ENCODE measurements around the gene ZFP14.

Gene ZFP14

DNA sequence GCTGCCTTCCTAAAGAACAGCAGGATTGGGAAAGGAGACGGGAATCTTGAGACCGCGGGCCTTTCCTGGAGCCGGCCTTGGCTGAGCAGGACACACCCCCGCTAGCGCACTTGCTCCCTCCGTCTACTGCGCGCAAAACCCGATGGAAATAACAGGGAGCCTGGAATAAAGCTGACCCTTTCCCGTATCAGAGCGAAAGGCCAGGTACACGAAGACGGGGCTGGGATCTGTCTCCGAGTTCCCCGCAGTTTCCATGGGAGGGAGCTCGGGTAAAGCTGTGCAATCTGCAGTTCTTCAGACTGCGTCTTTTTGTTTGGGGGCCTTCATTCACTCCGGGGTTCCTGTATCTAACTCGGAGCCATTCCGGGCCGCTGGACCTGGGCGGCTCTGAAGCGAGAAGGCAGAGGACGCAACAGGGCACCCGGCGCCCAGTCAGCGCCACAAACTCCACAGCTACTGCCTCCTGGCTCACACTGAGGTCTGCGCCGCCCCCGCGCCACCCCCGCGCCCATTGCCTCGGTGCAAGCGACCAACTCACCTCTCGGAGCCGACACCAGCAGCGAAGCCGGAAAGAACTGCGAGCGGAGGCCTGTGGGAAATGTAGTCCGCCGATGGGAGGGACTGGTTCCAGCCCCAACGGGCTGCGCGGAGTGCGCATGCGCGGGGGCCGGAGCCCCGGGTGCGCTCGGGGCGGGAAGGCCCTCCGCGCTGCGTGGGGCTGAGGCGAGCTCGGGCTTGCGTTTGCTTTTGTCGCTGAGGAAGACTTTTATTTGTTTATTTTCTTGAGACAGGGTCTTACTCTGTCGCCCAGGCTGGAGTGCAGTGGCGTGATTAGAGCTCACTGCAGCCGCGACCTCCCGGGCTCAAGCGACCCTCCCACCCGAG, at the start of gene ZFP14:
ZFP14 (minus strand) TSS at position 577 of the 885 bp plus-strand sequence. CDS start 11,309 bp downstream, outside the sequence.
- DNase-seq (ENCODE audit: low spot score): peak; percentile 94

GRCh38 chr19:36423925-36424324, 44.9 kb upstream of the ZFP14 start:
- no peak for DNase-seq (ENCODE audit: low spot score)

DNA sequence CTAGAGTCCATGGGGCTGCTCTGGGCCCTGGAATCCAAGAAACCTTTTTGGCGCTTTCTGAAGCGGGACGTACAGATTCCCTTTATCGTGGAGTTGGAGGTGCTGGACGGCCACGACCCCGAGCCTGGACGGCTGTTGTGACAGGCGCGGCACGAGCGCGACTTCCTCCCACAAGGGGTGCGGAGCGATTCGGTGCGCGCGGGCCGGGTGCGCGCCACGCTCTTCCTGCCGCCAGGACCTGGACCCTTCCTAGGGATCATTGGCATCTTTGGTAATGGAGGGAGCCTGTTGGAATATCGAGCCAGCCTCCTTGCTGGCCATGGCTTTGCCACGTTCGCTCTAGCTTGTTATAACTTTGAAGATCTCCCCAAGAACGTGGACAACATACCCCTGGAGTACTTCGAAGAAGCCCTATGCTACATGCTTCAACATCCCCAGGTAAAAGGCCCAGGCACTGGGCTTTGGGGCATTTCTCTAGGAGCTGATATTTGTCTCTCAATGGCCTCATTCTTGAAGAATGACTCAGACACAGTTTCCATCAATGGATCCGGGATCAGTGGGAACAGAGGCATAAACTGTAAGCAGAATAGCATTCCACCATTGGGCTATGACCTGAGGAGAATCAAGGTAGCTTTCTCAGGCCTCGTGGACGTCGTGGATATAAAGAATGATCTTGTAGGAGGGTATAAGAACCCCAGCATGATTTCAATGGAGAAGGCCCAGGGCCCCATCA, 42.9 kb upstream of the ZFP14 start:
- DNase-seq (ENCODE audit: low spot score): no peak

DNA sequence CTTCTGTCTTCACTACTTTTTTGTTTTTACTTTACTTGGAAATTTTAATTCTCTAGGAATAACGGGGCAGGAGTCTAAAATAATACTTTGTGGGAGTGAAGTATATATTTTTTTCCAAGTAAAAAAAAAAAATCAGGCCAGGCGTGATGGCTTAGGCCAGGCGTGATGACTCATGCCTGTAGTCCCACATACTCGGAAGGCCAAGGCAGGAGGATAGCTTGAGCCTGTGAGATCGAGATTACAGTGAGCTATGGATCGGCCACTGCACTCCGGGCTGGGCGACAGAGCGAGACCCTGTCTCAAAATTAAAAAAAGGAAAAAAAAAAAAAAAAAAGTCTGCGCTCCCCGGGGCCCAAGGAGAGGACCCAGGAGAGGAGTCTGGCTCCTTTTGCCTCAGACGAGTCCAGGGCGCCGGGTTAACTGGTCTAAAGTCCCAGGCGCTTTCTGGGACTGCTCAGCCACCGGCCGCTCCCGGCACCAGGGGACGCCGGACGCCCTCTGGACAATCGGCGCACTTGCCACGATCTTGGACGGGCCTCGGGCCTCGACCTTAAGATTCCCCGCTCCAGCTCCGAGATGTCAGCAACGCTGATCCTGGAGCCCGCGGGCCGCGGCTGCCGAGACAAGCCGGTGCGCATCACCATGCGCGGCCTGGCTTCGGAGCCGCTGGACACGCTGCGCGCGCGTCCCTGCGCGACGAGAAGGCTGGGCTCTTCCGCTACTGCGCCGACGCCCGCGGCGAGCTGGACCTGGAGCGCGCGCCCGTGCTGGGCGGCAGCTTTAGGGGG, 42.2 kb upstream of the ZFP14 start:
- DNase-seq (ENCODE audit: low spot score): no peak

DNA sequence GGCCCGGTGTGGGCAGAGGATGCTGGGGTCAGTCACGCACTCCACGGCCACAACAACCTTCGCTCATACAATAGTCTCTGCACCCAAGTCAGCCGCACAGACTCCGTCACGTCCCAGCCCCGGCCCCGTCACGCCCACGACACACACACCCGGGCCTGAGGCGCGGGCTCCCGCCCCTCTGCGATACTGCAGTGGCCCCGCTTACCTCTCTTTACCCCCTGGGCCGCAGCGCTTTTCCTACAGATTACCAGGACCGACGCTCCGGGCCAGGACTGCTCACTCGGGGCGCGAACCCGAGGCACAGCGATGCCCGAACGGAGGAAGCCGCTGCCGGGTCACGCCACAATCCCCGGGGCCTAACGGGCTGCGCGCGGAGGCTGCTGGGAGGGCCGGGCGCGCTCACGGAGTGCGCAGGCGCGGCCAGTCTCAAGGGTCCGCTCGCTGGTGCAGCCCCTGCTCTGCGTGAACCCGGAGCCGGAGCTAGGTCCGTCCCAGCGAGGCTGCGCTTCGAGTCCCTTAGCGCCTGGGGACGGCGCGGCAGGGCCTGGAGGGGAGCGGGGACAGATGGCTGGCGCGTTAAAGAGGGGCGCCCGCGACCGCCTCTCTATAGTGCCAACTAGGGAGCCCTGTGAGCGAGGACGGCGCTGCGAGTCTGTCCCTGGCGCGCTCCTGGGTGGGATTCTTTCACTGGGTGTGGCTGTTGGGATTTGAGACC, 39.4 kb upstream of the ZFP14 start, which contains the start of gene ZFP82:
ZFP82 (minus strand) TSS at position 358 of the 715 bp plus-strand sequence. CDS start 8,855 bp downstream, outside the sequence.
- DNase-seq (ENCODE audit: low spot score): peak; percentile 68

DNA sequence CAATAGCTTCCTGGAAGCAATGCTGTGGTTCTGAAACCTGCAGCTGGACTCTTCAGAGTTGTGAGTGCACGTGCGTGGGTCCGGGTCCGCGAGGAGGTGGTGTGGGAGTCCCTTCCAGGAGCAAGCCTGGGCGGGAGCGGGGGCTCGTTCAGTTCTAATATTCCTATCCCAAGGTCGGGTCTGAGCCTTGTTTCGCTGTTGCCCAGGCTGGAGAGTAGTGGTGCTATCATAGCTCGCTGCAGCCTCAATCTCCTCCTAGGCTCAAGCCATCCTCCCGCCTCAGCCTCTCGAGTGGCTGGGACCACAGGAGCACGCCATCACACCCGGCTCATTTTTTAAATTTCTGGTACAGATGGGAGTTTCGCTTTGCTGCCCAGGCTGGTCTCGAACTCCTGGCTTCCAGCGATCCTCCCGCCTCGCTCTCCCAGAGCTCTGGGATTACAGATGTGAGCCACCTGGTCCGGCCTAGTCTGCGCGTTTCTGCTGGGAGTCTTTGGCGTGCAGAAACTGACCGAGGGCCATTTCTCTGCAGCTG, 38.8 kb upstream of the ZFP14 start:
- DNase-seq (ENCODE audit: low spot score): no peak

DNA sequence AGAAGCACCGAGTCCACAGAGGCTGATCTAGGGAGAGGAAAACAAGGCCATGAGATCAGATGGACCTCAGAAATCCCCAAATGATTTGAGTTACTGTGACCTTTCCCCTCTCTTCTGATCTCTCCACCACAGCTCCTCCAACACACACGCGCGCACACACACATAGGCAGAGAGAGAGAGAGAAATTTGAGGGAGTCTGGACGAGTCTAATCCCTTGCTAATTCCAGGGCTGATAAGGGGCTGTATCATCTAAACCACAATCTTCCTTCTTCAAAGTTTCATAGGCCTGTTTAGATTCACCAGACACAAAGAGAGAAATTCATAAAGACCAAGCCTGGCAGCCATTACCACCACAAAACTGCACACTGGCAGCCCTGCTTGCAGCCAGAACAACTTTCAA, 30.8 kb upstream of the ZFP14 start:
- no peak for DNase-seq (ENCODE audit: low spot score)

- DNase-seq (ENCODE audit: low spot score): no peak
These were observed 29.1 kb upstream of the ZFP14 start for GRCh38 chr19:36408101-36408500.

- DNase-seq (ENCODE audit: low spot score): no peak
These were observed 25.5 kb upstream of the ZFP14 start for GRCh38 chr19:36404498-36404897.

DNA sequence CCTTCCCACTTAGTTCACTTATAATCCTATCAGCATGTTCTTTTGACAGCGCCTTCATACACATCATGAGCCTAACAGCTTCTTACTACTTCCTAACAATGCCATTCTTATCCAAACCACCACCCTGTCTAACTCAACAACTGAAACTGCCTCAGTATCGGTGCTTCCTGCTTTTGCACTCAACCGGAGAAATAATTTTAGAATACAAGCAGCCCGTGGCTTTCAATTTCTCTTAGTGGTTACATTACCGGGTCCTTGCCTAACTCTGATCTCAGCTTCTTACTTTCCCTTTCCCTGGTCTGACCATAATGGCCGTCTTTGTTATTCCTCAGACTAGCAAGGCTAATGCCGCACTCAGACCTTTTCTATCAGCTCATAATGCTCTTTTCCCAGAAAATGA, 22.5 kb upstream of the ZFP14 start:
- no peak for DNase-seq (ENCODE audit: low spot score)

DNA sequence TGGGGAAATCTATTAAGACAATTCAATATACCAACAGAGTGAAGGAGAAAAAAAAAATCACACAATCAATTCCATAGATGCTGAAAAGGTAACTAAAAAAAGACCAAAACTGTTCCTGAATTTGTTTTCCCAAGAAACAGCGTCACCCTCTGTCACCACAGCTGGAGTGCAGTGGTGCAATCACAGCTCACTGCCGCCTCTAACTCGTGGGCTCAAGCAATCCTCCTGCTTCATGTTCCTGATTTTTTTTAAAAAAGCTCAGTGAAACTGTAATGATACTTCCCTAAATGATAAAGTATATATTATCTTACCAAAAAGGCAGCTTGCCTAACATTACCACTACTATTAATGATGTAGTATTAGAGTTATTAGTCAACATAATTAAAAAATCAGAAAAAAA, 19.6 kb upstream of the ZFP14 start:
- no peak for DNase-seq (ENCODE audit: low spot score)

GRCh38 chr19:36392916-36393673, 14.1 kb upstream of the ZFP14 start:
- DNase-seq (ENCODE audit: low spot score): no peak

GRCh38 chr19:36379510-36379819, 464 bp upstream of the ZFP14 start:
- no peak for DNase-seq (ENCODE audit: low spot score)

- DNase-seq (ENCODE audit: low spot score): no peak
These were observed 1.3 kb downstream of the ZFP14 start for GRCh38 chr19:36377541-36378178.

DNA sequence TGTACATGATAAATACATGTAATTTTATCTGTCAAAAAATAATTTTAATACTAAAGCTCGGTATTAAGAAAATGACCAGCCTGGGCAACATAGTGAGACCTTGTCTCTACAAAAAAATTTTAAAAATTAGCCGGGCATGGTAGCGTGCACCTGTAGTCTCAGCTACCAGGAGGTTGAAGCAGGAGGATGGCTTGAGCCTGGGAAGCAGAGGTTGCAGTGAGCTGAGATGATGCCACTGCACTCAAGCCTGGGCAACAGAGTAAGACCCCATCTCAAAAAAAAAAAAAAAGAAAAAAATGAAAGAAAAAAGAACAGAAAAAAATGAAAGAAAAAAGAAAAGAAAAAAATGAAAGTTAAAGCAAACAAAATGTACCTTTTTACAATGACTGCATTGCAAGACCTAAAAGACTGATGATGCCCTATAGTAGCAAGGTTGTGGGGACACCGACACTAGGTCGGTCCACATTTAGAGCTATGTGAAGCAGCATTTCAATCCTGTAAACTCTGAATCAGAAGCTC, 5.3 kb downstream of the ZFP14 start:
- no peak for DNase-seq (ENCODE audit: low spot score)

- DNase-seq (ENCODE audit: low spot score): no peak
These were observed 7.1 kb downstream of the ZFP14 start for GRCh38 chr19:36371886-36372285.

GRCh38 chr19:36363845-36364244, 15.2 kb downstream of the ZFP14 start:
- no peak for DNase-seq (ENCODE audit: low spot score)

DNA sequence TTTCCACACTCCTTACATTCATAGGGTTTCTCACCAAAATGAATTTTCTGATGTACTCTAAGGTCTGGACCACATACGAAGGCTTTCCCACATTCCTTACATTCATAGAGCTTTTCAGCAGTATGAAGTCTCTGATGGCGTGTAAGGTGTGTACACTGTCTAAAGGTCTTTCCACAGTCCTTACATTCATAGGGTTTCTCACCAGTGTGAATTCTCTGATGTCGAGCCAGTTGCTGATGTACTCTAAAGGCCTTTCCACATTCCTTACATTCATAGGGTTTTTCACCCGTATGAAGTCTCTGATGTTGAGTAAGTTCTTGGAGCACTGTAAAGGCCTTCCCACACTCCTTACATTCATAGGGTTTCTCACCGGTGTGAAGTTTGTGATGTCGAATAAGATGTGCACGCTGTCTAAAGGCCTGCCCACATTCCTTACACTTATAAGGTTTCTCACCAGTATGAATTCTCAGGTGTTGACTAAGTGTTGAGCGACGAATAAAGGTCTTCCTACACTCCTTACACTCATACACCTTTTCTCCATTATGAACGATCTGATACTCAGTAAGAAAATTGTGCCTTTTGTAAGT, 38.1 kb downstream of the ZFP14 start:
- no peak for DNase-seq (ENCODE audit: low spot score)

DNA sequence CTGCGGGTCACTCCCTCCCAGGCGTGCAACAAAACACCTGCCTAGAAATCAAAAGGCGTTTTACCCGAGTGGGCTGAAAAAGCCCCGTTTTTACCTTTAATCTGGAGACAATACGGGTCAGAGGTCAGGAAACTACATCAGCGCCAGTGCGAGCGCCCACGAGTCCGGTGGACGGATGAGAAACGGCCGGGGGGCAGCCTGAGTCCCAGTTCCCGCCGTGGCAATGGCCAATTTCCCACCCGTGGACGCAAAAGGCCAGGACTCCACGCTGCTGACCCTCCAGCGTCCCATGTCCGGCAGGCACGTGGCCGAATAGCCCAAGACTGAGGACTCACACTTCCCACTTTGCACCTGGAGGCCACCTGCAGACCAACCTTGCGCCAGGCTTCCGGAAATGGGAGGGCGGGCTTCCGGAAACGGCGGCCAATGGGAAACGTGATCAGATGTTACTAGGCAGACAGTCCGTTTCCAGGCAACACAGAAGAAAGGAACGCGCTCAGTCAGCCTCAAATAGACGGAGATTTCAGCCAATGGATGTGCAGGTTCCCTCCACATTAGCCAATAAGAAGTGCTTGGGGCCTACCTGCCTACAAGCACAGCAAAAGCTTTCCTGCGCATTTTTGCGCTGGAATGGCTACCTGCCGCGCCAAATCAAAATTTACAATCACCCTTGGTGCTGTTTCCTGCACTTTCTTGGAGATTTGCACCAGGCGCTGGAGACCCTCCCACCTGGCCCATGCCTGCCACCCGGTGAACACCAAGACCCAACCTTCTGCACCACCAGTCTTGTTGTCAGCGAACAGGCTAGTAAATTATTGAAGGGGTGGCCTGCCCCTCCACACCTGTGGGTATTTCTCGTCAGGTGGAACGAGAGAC, 47.4 kb downstream of the ZFP14 start:
- DNase-seq (ENCODE audit: low spot score): peak; percentile 53
